Activated naive CD4-positive, alpha-beta T cell treated with Interleukin-2 at 50 U/mL for 16 hours (primary cell): ENCODE measurements around the gene TEDC2.

Experiments used
- DNase-seq: peaks from one replicate; pipeline ENCODE4 v3.0.0-alpha.2; 2020

TEDC2 gene

DNA sequence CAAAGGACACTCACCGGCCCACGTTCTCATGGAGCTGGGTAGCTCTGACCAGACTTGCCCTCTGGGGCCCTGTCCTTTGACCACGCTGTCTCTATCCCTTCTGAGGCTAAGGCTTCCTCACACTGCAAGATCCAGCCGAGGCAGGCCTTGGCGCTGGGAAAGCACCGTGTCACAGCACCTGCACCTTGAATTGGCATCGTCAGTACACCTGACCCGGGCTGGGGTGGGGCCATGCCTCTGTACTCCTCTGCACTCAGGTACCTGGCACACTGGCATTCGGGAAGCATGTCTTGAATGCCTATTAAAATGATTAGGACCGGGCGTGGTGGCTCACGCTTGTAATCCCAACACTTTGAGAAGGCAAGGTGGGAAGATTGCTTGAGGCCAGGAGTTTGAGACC is 21.0 kb downstream of the TEDC2 start:
- no peak for DNase-seq

DNA sequence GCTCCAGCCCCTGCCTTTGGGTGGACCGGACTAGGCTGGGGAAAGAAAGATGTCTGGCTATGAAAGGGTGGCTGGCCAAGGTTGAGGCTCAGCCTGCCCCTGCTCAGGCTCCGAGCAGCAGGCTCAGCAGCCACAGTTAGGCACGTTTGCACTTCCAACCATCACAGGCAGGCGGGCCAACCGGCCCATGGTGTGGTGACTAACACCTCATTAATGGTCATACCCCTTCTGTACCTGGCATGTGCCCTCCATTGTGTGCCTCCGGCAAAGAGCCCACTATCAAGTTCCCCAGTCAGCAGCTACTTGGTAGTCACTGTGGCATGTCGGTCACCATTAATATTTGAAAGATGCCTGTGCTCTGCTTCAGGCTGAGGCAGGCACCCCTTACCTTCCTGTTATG is 21.8 kb downstream of the TEDC2 start:
- DNase-seq: no peak

DNA sequence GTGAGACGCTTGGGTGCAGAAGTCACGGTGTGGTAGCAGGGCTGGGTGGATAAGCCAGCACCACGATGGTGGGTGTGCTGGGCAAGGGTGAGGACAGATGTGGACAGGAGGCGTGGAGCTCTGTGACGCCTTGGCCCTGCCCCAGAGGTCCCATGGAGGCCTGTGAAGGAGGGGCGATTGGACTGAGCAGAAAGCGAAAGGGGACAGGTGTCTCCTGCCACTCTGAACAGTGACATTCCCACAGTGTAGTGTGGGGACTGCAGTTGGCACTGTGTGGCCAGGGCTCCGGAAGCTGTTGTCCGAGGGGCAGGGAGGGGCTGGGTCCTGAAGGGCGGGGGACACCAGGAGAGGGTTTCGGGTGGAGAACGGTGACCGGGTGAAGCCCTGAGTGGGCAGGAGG is 22.3 kb downstream of the TEDC2 start:
- no peak for DNase-seq

DNA sequence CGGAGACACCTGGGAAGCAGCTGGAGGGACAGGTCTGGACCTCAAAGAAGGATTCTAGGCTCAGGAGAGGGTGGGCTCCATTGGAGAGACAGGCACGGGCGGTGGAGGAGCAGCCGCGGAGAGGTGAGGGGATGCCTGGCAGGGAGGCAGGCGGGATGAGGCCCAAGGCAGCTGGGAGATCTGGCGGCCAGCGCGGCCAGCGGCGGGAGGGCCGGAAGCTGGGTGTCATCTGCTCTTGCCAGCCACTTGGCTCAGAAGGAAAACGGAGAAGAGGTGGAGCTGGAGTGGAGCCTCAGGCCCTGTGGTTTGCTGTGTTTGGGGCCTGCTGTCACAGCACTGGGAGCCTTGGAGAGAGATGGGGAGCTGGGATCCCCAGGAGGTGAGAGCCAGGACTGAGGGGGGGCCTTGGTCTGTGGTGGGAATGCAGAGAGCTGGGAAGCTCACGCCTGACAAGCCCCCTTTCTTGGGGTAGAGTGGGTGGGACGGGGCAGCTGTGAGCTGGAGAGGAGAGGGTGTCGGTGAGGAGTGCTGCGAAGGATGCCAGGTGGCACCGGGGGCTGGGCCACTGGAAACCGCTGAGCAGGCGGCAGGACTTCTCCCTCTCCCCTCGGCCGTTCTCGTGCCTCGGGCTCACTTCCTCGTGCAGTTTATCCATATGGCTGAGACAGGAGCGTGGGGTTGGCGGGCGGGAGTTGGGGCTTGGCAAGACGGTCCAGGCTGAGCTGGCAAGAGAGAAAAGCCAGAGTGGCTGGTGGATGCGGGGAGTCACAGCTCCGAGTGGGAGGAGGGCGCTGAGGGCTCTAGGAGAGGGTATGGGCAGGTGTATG is 23.0 kb downstream of the TEDC2 start:
- DNase-seq: no peak

DNA sequence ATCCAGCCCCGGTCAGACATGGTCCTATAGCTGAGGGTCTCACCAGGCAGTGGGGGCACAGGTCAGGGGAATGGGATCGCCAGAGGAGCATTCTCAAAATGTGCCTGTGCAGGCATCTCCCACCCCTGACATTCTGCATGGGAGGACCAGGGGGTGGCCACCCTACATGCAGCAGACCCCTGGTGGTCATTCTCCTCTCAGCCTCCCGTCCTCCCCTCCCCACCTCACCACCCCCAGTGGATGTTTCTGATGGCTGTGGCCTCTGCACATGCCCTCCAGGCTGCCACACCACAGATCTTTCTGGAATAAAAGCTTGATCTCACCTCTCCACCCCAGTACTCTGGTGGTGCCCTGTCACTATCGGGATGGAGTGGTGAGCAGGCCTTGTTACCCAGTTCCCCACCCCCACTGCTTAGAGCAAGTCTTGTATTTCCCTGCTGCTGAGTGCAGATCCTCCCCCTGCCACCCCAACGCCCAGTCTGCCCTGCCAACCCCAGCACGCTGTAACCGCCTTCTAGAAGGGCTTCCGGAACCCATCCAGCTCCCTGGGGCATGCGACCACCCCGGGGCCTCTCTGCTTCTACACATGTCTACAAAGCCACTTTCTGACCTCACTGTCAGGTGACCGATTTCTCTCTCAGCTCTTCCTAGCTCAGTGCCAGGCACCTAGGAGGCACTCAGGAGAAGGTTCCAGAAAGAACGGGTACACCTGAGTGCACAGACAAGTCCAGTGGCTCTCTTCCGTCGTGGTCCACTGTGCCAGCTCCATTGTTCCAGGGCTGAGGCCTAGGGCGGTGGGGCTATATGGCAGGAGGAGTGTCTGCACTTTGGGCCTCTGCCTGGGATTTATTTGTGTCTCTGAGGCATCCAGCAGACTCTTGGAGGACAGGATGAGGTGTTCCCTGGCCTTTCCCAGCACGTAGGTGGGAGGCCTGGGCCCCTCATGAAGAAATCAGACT is 24.3 kb downstream of the TEDC2 start:
- DNase-seq: no peak

DNA sequence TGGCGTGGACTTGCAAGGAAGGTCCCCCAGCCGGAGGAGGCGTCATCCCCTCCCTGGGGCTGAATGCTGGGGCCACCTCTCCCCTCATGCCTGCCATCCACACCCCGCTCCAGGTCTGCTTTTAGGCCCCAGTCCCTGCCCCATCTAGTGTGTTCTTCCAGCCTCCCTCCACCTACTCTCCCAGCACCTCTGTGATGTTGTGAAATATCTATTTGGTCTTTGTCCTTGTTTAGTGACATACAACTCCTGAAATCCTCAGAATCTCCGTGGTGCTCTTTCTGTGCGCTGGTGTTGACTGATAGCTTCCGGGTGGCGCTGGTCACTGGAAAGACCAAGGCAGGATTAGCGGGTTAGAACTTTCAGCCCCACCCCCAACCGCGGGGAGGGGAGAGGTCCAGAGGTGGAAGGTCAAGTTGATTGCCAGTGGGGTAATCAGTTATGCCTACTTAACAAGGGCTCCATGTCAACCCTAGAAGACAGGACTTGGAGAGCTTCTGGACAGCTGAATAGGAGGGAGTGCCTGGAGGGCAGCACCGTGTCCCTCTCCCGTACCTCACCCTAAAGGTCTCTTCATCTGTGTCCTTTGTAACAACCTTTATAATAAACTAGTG is 25.1 kb downstream of the TEDC2 start:
- DNase-seq: no peak

DNA sequence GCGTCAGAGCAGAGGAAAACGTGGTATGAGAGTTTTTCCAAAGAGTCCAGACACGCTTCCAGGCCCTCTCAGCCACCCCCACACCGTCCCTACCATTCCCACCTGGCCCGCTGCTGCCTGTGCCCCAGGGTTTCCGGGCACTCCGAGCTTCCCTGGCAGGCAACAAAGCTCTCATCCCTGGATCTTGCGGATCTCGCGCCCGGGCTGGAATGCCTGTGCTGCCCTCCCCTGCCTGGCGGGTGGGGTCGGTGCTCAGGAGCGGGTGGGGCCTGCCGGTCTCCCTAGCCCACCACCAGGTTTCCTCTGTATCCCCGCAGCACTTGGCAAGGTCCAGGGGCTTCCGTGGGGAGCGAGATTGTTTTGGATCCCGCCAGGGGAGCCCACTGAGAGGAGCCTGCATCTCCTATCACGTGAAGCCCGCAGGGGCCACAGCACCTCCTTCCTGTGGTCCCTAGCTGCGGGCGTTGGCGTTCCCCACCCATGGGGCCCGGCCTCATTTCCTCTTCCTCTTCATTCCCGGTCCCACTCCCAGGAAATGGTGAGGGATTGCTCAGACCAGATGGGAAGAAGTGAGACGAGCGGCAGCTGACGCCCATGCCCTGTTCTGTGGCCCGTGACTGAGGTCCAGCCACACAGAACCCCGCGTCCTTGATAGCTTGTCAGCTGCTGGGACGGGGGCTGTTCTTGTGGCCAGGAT is 26.1 kb downstream of the TEDC2 start:
- DNase-seq: no peak

DNA sequence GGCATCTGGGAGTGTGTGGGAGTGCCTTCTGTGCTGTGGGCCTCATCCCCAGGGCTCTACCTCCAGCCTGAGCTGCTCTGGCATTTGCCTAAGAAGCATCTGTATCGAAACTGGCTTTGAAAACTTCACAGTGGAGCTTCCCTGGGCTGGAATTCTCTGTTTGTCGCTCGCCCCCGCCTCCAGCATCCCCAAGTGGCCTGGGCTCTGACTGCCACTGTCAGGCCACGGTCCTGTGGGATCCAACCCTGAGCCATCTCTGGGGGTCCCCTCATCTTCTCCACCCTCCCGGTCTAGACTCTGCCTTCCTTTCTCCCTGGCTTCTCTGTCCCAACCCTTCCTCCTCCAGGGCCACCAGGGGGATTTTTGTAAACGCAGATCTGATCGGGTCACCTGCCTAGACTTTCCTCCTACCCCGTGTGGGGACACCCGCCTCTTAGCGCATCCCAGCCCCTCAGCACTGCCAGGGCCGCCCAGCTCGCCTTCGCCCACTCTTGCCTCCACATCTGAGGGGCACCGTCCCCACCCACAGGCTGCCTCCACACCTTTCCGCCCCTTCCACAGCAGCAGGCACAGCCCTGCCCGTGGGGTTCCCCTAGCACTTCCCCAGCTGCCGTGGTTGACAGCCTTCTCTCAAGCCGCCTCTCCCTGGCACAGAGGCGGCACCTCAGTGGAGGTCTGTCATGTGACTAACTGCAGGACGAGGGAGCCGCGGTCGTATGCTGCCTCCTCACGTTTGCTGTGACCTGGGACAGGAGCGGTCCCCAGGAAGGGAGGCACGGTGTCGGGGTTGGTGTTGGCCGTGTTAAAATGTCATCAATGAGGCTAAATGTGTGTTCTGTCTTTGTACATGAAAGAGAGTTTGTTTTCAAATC is 27.0 kb downstream of the TEDC2 start:
- DNase-seq: peak; percentile 75

DNA sequence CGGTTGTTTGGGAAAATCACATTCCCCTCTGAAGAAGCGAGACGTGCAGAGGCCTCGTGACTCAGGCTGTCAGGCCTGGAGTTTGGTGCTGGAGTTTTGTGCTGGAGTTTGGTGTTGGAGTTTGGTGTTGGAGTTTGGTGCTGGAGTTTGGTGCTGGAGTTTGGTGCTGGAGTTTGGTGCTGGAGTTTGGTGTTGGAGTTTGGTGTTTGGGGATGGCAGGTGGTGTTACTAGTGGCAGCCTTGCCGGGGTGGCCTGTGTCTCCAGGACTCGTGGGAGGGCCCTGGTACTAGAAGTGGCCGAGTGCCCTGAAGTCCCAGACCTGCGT is 27.6 kb downstream of the TEDC2 start:
- no peak for DNase-seq

DNA sequence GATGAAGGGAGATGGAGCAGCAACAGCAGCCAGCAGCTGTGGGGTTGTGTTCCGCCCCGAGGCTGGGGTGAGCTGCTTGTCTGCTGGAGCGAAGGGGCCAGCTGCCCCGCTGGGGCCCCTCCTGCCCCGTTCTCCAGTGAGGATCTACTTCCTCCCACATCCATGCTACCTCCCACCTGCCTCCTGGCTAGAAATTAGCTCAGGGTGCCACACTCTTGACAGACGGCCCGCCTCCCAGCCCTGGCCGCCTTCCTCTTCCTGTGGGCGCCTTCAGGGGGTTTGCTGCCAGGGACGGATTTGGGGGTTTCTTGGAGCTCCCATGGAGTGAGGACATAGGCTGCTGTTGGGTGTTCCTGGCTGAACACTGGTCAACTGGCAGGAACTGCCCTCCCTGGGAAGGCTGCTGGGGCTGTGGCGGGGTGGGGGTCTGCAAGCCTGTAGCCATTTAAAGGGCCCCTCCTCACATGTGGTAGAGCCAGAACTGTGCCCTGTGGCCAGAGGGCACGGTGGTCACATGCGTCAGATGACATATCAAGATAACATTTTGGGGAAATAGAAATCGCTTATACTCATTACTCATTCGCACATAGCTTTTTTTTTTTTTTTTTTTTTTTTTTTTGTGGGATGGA is 28.1 kb downstream of the TEDC2 start:
- no peak for DNase-seq

DNA sequence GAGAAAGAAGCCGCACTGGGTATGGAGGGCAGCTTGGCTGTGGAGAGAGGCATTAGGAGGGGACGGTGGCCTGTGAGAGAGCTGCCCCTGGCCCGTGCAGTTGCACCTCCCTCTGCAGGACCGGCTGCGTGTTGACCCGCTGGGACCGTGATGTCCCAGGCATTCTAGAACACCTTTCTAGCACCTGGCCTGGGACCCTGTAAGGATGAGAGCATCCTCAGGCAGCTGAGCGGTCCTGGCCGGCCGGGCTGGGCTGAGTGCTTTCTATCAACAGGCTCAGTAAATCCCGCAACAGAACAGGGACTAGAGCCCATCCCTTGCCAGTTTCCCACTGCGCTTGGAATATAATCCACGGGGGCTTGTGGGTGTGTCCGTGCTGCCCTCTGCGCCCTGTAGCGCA is 29.7 kb downstream of the TEDC2 start:
- no peak for DNase-seq

DNA sequence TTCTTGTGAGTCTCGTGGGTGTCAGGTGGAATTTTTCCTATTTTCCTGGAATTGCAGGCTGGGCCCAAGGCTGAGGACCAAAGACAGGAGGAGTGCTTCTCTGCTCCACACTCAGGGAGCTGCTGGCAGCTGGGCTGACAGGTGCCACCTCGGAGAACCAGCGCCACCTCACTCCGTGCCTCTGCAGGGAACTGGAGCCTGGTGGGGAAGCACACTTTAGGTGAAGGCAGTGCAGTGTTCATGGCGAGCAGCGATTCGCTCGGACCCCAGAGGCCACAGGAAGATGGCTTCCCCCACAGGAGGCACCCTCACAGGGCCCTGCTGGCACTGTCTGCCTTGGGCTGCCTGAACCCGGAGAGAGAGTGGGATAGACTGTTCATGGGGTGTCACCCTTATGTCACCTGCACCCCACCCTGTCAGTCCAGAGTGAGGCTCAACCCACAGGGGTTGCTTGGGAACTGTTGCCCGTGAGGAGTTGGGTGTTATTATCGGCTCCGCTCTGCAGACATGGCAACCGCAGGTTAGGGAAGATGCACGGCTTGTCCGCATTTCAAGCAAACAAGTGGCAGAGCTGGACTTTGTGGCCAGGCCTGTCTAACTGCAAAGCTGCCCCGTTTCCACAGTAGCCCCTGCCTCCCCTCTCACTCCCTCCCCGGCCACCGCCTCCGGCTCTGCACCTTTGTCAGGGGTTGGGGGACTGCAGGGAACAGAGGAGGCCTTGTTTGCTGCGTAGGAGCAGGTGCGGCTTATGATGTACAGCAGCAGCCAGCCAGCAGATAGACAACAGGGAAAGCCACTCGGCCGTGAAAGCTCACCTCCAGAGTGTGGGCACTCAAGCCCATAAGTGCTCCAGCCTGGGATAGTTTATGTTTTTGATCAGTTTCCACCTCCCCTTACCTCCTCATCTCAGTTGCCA is 30.5 kb downstream of the TEDC2 start:
- DNase-seq: no peak

DNA sequence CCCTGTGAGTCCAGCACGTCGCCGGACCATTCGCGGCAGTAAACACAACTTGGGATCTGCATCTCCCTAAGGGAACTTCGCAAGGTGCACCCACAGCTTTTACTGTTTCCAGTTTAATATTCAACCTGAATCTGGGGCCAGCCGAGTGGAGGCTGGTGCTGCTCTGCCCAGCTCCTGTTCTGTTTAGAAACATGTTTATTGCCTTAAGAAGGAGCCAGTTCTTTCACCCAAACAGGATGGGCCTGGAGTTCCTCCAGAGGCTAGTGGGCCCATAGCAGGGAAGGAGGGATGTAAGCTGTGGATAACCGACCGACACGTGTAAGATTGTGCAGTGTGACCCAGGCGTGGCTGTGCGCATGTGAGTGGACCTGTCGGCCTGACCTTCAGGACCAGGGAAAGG is 32.4 kb downstream of the TEDC2 start:
- no peak for DNase-seq

DNA sequence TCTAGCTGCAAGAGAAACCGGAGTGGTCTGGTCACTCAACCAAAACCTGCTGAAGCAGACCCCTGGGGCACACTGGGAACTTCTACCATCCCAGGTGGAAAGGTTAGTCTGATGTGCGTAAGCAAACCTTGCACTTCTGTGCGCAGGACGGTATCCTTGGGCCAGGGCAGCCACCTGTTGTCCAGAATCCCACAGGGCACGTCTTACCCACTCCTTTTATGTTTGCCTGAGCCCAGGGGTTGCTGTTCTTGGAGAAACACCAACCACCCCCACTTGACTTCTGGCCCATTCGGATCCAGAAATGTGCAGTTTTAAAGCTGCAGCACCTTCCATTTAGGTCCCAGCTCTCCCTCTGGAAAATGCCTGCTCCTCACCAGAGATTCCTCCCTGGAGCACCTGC is 33.7 kb downstream of the TEDC2 start:
- DNase-seq: no peak

DNA sequence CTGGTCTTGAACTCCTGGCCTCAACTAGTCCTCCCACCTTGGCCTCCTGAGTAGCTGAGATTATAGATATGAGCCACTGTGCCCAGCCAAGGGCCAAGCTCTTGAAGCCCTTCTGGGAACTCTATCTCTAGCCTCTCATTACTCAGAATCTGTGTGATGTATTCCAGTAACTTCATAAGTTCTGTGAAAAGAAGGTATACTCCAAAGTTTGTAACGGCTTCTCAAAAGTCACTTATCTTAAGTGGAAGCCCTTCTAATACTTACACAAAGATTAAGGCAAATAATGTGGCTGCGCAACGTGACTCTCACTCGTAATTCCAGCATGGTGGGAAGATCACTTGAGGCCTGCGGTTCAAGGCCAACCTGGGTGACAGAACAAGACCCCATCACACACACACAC is 34.7 kb downstream of the TEDC2 start:
- no peak for DNase-seq

DNA sequence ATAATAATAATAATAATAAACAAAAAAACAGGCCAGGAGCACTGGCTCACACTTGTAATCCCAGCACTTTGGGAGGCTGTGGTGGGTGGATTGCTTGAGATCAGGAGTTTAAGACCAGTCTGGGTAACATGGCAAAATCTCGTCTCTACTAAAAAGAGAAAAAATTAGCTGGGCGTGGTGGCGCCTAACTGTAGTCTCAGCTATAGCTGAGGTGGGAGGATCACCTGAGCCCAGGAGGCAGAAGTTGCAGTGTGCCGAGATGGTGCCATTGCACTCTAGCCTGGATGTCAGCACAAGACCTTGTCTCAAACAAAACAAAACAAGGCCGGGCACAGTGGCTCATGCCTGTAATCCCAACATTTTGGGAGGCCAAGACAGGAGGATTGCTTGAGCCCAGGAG is 35.1 kb downstream of the TEDC2 start:
- DNase-seq: no peak

DNA sequence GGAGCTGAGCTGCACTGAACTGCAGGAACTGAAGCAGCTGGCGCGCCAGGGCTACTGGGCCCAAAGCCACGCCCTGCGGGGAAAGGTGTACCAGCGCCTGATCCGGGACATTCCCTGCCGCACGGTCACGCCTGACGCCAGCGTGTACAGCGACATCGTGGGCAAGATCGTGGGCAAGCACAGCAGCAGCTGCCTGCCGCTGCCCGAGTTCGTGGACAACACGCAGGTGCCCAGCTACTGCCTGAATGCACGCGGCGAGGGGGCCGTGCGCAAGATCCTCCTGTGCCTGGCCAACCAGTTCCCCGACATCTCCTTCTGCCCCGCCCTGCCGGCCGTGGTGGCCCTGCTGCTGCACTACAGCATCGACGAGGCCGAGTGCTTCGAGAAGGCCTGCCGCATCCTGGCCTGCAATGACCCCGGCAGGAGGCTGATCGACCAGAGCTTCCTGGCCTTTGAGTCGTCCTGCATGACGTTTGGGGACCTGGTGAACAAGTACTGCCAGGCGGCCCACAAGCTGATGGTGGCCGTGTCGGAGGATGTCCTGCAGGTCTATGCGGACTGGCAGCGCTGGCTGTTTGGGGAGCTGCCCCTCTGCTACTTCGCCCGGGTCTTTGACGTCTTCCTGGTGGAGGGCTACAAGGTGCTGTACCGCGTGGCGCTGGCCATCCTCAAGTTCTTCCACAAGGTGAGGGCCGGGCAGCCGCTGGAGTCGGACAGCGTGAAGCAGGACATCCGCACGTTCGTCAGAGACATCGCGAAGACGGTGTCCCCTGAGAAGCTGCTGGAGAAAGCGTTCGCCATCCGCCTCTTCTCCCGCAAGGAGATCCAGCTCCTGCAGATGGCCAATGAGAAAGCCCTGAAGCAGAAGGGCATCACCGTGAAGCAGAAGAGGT is 36.6 kb downstream of the TEDC2 start:
- DNase-seq: no peak

DNA sequence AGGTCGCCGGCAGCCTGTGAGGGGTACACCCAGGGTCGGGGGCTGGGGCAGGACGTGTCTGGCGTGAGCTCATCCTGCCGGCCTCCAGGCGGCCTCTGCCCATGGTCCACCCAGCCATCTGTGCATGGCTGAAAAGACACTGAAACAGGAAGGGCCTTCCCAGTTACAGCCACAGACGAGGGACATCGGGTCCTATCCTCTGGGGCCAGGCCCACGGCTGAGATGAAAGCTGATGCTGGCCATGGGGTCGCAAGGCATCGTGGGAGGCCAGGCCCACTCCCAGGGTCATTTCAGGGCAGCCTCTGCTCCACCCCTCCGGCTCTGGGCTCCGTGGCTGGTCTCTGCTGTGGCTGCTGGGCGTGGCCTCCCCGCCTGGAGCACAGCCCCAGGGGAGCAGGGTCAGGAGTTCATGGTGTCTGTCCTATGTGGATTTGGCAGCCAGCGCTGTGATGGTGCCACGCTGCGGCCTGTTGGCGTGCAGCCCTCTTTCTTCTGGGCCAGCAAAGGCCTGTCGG is 37.3 kb downstream of the TEDC2 start:
- no peak for DNase-seq
